SK-N-SH (cell line): ENCODE measurements around the gene SUFU. TPM values are rescaled to one million over a fixed set of nuclear protein-coding genes. Genes with fewer than 3 reads are reported as not detected.

Experiments used
- CTCF ChIA-PET: fragments of 300-600, 350-600 bp; formaldehyde crosslinking; extraction: SDS; loops from one replicate; lab custom pipeline; 2021; lab: Yijun Ruan, JAX
- POLR2A ChIA-PET: fragments of 350-600 bp; sonication (Branson Sonifier 250); formaldehyde crosslinking; extraction: SDS; loops from one replicate; lab custom pipeline; 2020; ENCODE audit warnings: antibody characterized with exemption, inconsistent platforms; lab: Yijun Ruan, JAX
- DNase-seq: peaks from one replicate; pipeline ENCODE4 v3.0.0; 2012
- H2AFZ ChIP-seq: fragments of 200-600 bp; sonication (generic); 2 replicates; pipeline ENCODE4 v1.8.1; 2016; ENCODE audit warnings: antibody characterized with exemption, mild to moderate bottlenecking, low read depth
- H3F3A ChIP-seq: fragments of 200-600 bp; sonication (generic); replicated peaks from 2 replicates; pipeline ENCODE3; 2016; ENCODE audit warnings: antibody characterized with exemption, mild to moderate bottlenecking; ENCODE audit not compliant: insufficient read depth
- H3K27ac ChIP-seq, 2 experiments: fragments of 200-500 bp in 1 of 2; fragments of 200-600 bp in 1 of 2; sonication (Bioruptor generic) in 1 of 2; sonication (generic), shearing (Covaris generic) in 1 of 2; 2 replicates each; pipeline versions ENCODE4 v1.5.1 to v1.6.1; 2014 to 2016; ENCODE audit warnings: low read depth in 2 of 2, inconsistent platforms in 1 of 2, low read length in 1 of 2, mild to moderate bottlenecking in 1 of 2, mixed read lengths in 1 of 2
- H3K27me3 ChIP-seq: fragments of 200-600 bp; sonication (generic), shearing (Covaris generic); 2 replicates; pipeline ENCODE4 v1.6.1; 2016; ENCODE audit warnings: mixed run types; ENCODE audit not compliant: insufficient read depth
- H3K36me3 ChIP-seq, 2 experiments: fragments of 200-500 bp in 1 of 2; fragments of 200-600 bp in 1 of 2; sonication (Bioruptor generic) in 1 of 2; sonication (generic) in 1 of 2; replicated peaks in 1 of 2; 2 replicates each; pipeline versions ENCODE3 to v1.5.1; 2014 to 2016; ENCODE audit warnings: low read length in 1 of 2, mild to moderate bottlenecking in 1 of 2; ENCODE audit not compliant: insufficient read depth in 2 of 2, control insufficient read depth in 1 of 2
- H3K4me1 ChIP-seq, 2 experiments: fragments of 200-500 bp in 1 of 2; fragments of 200-600 bp in 1 of 2; sonication (Bioruptor generic) in 1 of 2; sonication (generic), shearing (Covaris generic) in 1 of 2; 2 replicates each; pipeline versions ENCODE4 v1.5.1 to v1.6.1; 2014 to 2016; ENCODE audit warnings: low read depth in 1 of 2, low read length in 1 of 2, mixed run types in 1 of 2; ENCODE audit not compliant: insufficient read depth in 2 of 2, control insufficient read depth in 1 of 2
- H3K4me2 ChIP-seq: fragments of 200-600 bp; sonication (generic), shearing (Covaris generic); 2 replicates; pipeline ENCODE4 v1.6.1; 2017; ENCODE audit warnings: mixed run types
- H3K4me3 ChIP-seq, 2 experiments: fragments of 200-500 bp in 1 of 2; fragments of 200-600 bp in 1 of 2; sonication (Bioruptor generic) in 1 of 2; sonication (generic), shearing (Covaris generic) in 1 of 2; 2 replicates each; pipeline versions ENCODE4 v1.5.1 to v1.8.1; 2014 to 2016; ENCODE audit warnings: low read depth in 2 of 2, inconsistent platforms in 1 of 2, low read length in 1 of 2, mild to moderate bottlenecking in 1 of 2, mixed read lengths in 1 of 2, moderate library complexity in 1 of 2
- H3K79me2 ChIP-seq: fragments of 200-600 bp; sonication (generic); 2 replicates; pipeline ENCODE4 v1.8.1; 2017; ENCODE audit warnings: mild to moderate bottlenecking; ENCODE audit not compliant: insufficient read depth
- H3K9ac ChIP-seq: fragments of 200-600 bp; sonication (generic); 2 replicates; pipeline ENCODE4 v1.6.1; 2017; ENCODE audit warnings: mixed run types
- H3K9me2 ChIP-seq: fragments of 200-600 bp; sonication (generic); 2 replicates; pipeline ENCODE4 v1.6.1; 2017; ENCODE audit warnings: mixed run types
- H3K9me3 ChIP-seq: fragments of 200-600 bp; sonication (generic); 2 replicates; pipeline ENCODE4 v1.6.1; 2017; ENCODE audit warnings: mixed run types, mild to moderate bottlenecking, moderate library complexity
- H4K20me1 ChIP-seq: fragments of 200-600 bp; sonication (generic); 2 replicates; pipeline ENCODE4 v1.6.1; 2017; ENCODE audit warnings: mild to moderate bottlenecking, mixed run types; ENCODE audit not compliant: insufficient read depth
- CTCF ChIP-seq: fragments of 200-600 bp; sonication (generic); IDR thresholded peaks from 2 replicates; pipeline ENCODE4 v1.6.1; 2017; ENCODE audit warnings: antibody characterized with exemption, mild to moderate bottlenecking, moderate library complexity
- ELF1 ChIP-seq: IDR thresholded peaks from 2 replicates; pipeline ENCODE4 v1.4.0; 2012
- EP300 ChIP-seq, 2 experiments: IDR thresholded peaks; 2 replicates each; pipeline versions ENCODE4 v1.4.0 to v1.6.1; 2012; ENCODE audit warnings: borderline replicate concordance in 1 of 2, low read depth in 1 of 2, low read length in 1 of 2
- FOSL2 ChIP-seq: IDR thresholded peaks from 2 replicates; pipeline ENCODE4 v1.4.0; 2012; ENCODE audit warnings: low read depth, mild to moderate bottlenecking, moderate library complexity, borderline replicate concordance
- GABPA ChIP-seq: IDR thresholded peaks from 2 replicates; pipeline ENCODE4 v1.4.0; 2012; ENCODE audit warnings: low read depth, mild to moderate bottlenecking
- GATA2 ChIP-seq: sonication (generic); formaldehyde crosslinking; IDR thresholded peaks from 2 replicates; pipeline ENCODE4 v1.5.0; 2020; ENCODE audit warnings: mild to moderate bottlenecking, missing genetic modification reagents
- IRF3 ChIP-seq: fragments of 150-350 bp; IDR thresholded peaks from 2 replicates; pipeline ENCODE4 v1.6.1; 2016; ENCODE audit warnings: mild to moderate bottlenecking, low read depth, low read length
- JUND ChIP-seq: IDR thresholded peaks from 2 replicates; pipeline ENCODE4 v1.4.0; 2012
- MAX ChIP-seq: IDR thresholded peaks from 2 replicates; pipeline ENCODE4 v1.4.0; 2012; ENCODE audit warnings: low read depth
- MEF2A ChIP-seq: IDR thresholded peaks from 2 replicates; pipeline ENCODE4 v1.4.0; 2012; ENCODE audit warnings: low read depth, borderline replicate concordance
- NFIC ChIP-seq: IDR thresholded peaks from 2 replicates; pipeline ENCODE4 v1.4.0; 2012; ENCODE audit warnings: borderline replicate concordance
- PBX3 ChIP-seq: IDR thresholded peaks from 2 replicates; pipeline ENCODE4; 2012
- RAD21 ChIP-seq: IDR thresholded peaks from 2 replicates; pipeline ENCODE4 v1.6.1; 2012; ENCODE audit warnings: mild to moderate bottlenecking, low read length
- REST ChIP-seq: IDR thresholded peaks from 2 replicates; pipeline ENCODE4 v1.6.1; 2012; ENCODE audit warnings: mild to moderate bottlenecking, low read depth, low read length, moderate library complexity
- RXRA ChIP-seq: IDR thresholded peaks from 2 replicates; pipeline ENCODE4 v1.4.0; 2012; ENCODE audit warnings: low read depth, mild to moderate bottlenecking, borderline replicate concordance
- TAF1 ChIP-seq: IDR thresholded peaks from 2 replicates; pipeline ENCODE4 v1.6.1; 2012; ENCODE audit warnings: low read depth, mild to moderate bottlenecking, low read length, moderate library complexity, borderline replicate concordance
- TCF12 ChIP-seq: IDR thresholded peaks from 2 replicates; pipeline ENCODE4 v1.4.0; 2012
- YY1 ChIP-seq: IDR thresholded peaks from 2 replicates; pipeline ENCODE4 v1.4.0; 2012; ENCODE audit warnings: low read depth, mild to moderate bottlenecking
- WGBS: methylation state at CpG from one replicate; pipeline ENCODE4 v1.1.6; 2017; ENCODE audit warnings: low lambda C conversion rate; 5-methylcytosine and 5-hydroxymethylcytosine counted together
- polyA plus RNA-seq, 3 experiments: library from polyadenylated mRNA; depleted of rRNA; stranded (reverse); fragments of >200 nt; gene quantifications; 2 replicates each; pipeline ENCODE4 v1.2.3, GENCODE V29; 2012

SUFU gene
- polyA plus RNA-seq, 1 of the 3 experiments (the other 2 are of a cell fraction) = 5.7 TPM

- ChIA-PET POLR2A (interaction anchor here (0.6 to 1.2 kb wide), 2 partner anchors 9 to 201 kb away, joined by 3 read pairs; partner anchors contain the start of gene CUEDC2), CTCF (no interaction called here)
- DNase-seq = no peak
- Histone ChIP-seq H4K20me1 (no peaks in the 10 kb centered on the region), H3K4me1 (peaks cover 49 to 68% of the 10 kb centered on the region in 2 experiments; a peak in 3 of 4 replicates), H3K27ac (peak overlapping the region; percentile 77 to 91), H2AFZ (peak overlapping the region; percentile 66; the same call in 1 of the 2 replicates), H3K4me2 (peak overlapping the region; percentile 71), H3K27me3 (no peaks in the 10 kb centered on the region), H3F3A (peaks cover 39% of the 10 kb centered on the region), H3K9me3 (no peaks in the 10 kb centered on the region), H3K9me2 (no peaks in the 10 kb centered on the region), H3K79me2 (no peaks in the 10 kb centered on the region), H3K4me3 (peak overlapping the region in 1 of 2 experiments; percentile 8; a peak in 1 of 4 replicates), H3K9ac (peak overlapping the region; percentile 61), H3K36me3 (peaks cover 0 to 3% of the 10 kb centered on the region in 2 experiments)
- TF ChIP-seq TCF12 = peak; percentile 49; the same call in 1 of the 2 replicates
- no peak for TF ChIP-seq TAF1
- no peak for TF ChIP-seq MEF2A
- TF ChIP-seq YY1 = no peak
- no peak for TF ChIP-seq GABPA
- no peak for TF ChIP-seq REST
- no peak for TF ChIP-seq RAD21
- no peak for TF ChIP-seq GATA2 (CRISPR knock-in tag)
- peak; percentile 60 for TF ChIP-seq ELF1
- TF ChIP-seq MAX = 0 out of 2 replicates have a peak, but pooled peaks have one; percentile 16
- TF ChIP-seq CTCF = no peak
- TF ChIP-seq EP300 (IDR thresholded peaks at IDR 0.05; ENCODE audit: borderline replicate concordance in 1 of 2, low read depth in 1 of 2, low read length in 1 of 2) = peak in 1 of 2 experiments; percentile 74; a peak in 1 of 4 replicates
- peak; percentile 65; the same call in 1 of the 2 replicates for TF ChIP-seq FOSL2
- peak; percentile 23; the same call in 1 of the 2 replicates for TF ChIP-seq RXRA
- peak; percentile 62; the same call in 1 of the 2 replicates for TF ChIP-seq NFIC
- no peak for TF ChIP-seq IRF3
- TF ChIP-seq PBX3 = peak; percentile 46; the same call in 1 of the 2 replicates
- peak; percentile 53 for TF ChIP-seq JUND
- 6% methylated on average over 6 of the region's 6 CpGs for WGBS
Measured at GRCh38 chr10:102633287-102633686, 129.5 kb downstream of the SUFU start.
